HG02970 (cell line): ENCODE results near the gene C10orf105.

ENCODE experiments used
- ATAC-seq: cut with Tn5 transposase; IDR thresholded peaks from one replicate; pipeline ENCODE4 v1.9.1; 2021; ENCODE audit warnings: mild to moderate bottlenecking, moderate library complexity, moderate number of reproducible peaks; ENCODE audit not compliant: unreplicated experiment, low FRiP score

C10orf105 gene

GRCh38 chr10:71752391-71753090 is 33.0 kb upstream of the C10orf105 start:
- no peak for ATAC-seq

- no peak for ATAC-seq
Observed at GRCh38 chr10:71751515-71752224, 32.1 kb upstream of the C10orf105 start.

GRCh38 chr10:71750986-71751385 is 31.4 kb upstream of the C10orf105 start:
- no peak for ATAC-seq

DNA sequence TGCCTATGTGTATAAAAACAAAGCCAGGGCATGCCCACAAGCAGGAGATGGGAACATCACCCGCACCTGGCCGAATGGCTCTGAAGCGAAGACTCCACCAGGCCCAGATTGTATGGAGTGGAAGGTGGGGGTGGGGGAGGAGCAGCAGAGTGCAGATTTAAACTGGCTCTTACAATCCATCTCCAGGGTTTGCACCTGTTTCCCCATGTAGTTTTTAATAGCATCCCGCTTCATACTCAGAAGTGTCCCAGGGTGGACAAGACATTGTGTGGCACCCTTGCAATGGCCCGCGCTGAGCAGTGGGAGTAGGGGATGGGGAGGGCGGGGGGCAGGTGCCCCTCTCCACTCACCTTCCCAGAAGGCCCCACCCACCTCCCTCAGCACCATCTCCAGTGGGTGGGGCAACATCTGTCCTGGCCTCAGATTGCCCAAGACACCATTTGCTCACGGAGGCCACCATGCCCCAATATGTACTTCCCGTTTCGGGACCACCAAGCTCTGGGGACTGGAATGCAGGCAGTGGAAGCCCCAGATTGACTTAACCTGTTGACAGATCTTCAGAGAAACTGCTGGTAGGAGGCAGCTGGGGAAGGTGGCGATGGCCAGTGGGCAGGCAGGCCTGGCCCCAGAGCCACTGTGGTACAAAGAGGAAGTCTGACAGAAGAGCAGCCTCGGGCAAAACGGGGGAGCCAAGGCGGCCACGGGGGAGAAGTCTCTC is 30.7 kb upstream of the C10orf105 start:
- ATAC-seq = no peak

DNA sequence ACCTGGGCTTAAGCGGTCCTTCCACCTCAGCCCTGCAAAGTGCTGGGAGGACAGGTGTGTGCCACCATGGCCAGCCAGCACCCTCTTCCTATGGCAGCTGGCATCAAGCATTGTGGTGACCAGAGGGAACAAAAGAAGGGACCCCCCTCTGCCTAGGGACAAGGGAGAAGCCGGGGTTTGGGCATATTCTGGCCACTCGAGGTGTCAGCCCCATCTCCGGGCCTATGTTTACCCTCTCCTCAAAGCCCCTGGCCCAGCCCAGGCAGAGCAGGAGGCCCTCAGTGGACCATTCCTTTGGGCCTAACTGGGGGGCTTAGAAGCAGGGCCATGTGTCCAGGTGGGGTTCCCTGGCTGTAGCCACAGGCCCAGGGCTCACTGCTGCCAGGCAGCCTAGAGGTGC is 29.8 kb upstream of the C10orf105 start:
- no peak for ATAC-seq

- ATAC-seq = no peak
Observed at GRCh38 chr10:71748671-71749191, 29.2 kb upstream of the C10orf105 start.

GRCh38 chr10:71747551-71748523 is 28.3 kb upstream of the C10orf105 start:
- ATAC-seq = no peak

- ATAC-seq = no peak
Observed at GRCh38 chr10:71747039-71747531, 27.5 kb upstream of the C10orf105 start.

DNA sequence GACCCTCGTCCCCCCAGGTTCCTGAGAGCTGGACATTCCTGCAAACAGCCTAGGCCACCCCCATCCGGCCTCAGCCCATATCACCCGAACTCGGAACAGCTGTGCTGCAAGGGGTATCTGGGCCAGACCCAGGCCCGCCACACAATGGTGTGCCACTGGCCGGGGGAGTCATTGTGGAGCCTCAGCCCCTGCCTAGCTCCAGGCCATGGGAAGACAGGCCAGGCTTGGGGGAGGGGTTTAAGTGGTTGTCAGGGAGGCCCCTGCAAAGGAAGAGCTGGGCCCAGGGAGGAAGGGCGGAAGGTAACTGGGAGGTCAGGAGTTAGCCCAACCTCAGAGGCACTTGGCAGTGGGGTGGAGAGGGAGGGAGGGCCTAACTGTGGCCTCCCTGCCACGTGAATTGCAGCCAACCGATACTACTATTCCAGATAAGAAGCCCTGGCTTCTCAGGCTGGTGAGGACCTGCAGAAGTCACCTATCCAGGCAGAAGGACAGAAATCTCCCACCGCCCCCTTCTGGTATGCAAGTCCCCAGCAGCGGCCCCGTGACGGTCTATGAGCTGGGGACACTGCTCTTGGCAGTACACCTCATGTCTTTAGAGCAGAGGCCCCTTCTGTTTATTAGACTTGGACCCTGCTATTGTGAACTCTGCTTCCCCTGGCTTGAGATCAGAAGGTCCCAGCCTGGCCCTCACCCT is 26.9 kb upstream of the C10orf105 start:
- ATAC-seq = no peak

GRCh38 chr10:71745664-71746250 is 26.2 kb upstream of the C10orf105 start:
- ATAC-seq = no peak

GRCh38 chr10:71744897-71745663 is 25.5 kb upstream of the C10orf105 start:
- ATAC-seq = no peak

GRCh38 chr10:71743866-71744265 is 24.3 kb upstream of the C10orf105 start:
- no peak for ATAC-seq

GRCh38 chr10:71743089-71743838 is 23.7 kb upstream of the C10orf105 start:
- ATAC-seq = no peak

DNA sequence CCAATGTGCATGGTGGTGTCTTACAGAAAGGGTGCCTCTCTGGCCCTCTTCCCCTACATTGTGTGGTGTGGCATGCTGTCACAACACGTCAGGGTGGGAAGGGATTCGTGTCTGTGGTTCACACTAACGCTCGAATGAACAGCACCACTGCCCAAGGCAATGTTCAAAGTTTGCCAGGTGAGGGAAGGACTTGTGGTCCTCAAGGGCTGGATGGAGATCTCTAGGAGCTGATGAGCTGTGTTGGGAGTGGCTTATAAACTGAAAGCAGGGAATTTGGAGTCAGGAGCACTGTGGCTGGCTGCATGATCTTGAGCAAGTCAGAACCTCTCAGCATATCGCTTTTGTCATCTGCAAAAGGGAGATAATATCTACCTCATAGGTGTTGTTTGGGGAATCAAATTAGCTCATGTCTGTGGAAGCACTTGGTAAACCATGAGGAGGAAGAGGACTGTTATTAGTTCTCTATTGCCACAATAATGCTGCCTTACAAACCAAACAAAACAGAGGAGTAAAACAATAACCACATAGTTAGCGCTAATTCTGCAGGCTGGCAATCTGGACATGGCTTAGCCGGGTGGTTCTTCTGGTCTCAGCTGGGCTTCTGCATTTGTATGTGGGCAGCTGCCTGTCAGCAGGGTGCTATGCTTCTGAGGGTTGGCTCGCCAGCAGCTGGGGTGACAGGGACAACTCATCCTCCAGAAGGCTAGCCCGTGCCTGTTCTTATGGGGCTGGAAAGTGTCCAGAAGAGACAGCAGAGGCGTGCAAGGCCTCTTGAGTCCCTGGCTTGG is 22.9 kb upstream of the C10orf105 start:
- ATAC-seq = no peak

- no peak for ATAC-seq
Observed at GRCh38 chr10:71741671-71742070, 22.1 kb upstream of the C10orf105 start.

GRCh38 chr10:71741029-71741428 is 21.5 kb upstream of the C10orf105 start:
- ATAC-seq = no peak
